PC-3 (cell line): Measurements from ENCODE around the gene BCL11B. TPM values are rescaled to one million over a fixed set of nuclear protein-coding genes. Genes with fewer than 3 reads are reported as not detected.

ENCODE experiments used
- ATAC-seq: fragments of 200-7000 bp; cut with Tn5 transposase; 2 replicates; pipeline ENCODE4 v1.9.1; 2020; ENCODE audit warnings: mild to moderate bottlenecking, moderate library complexity
- BruUV-seq: library from RNA; stranded (reverse); fragments of 400-500 nt; replicated peaks from 2 replicates; lab custom pipeline; 2021; lab: Mats Ljungman, UMichigan
- CTCF ChIA-PET: fragments of 300-600 bp; sonication (Branson Sonifier 250); formaldehyde crosslinking; loops from one replicate; lab custom pipeline; 2022; ENCODE audit warnings: antibody characterized with exemption; lab: Charles Lee
- POLR2A ChIA-PET: fragments of 300-600 bp; sonication (Branson Sonifier 250); formaldehyde crosslinking; loops from one replicate; lab custom pipeline; 2022; ENCODE audit warnings: antibody characterized with exemption; ENCODE audit not compliant: unreplicated experiment; lab: Charles Lee
- DNase-seq: peaks from one replicate; pipeline ENCODE4 v3.0.0-alpha.2; 2015
- H2AFZ ChIP-seq: fragments of 300-600 bp; sonication (generic); 2 replicates; pipeline ENCODE4 v1.6.0; 2016; ENCODE audit warnings: antibody characterized with exemption, low read length
- H3F3A ChIP-seq: fragments of 300-600 bp; sonication (generic); one replicate; pipeline ENCODE4 v1.6.0; 2017; ENCODE audit warnings: antibody characterized with exemption, low read length, control low read depth, mild to moderate bottlenecking; ENCODE audit not compliant: unreplicated experiment
- H3K27ac ChIP-seq: fragments of 300-600 bp; sonication (generic); 2 replicates; pipeline ENCODE4 v1.5.1; 2016; ENCODE audit warnings: mild to moderate bottlenecking, low read length
- H3K27me3 ChIP-seq: fragments of 300-600 bp; sonication (generic); 2 replicates; pipeline ENCODE4 v1.6.1; 2016; ENCODE audit warnings: low read length, mixed read lengths
- H3K36me3 ChIP-seq: fragments of 300-600 bp; sonication (generic); 2 replicates; pipeline ENCODE4 v1.6.1; 2016; ENCODE audit warnings: low read depth, mixed run types, low read length, mixed read lengths
- H3K4me1 ChIP-seq: fragments of 300-600 bp; sonication (generic); 2 replicates; pipeline ENCODE4 v1.5.1; 2016; ENCODE audit warnings: low read length; ENCODE audit not compliant: insufficient read depth
- H3K4me2 ChIP-seq: fragments of 300-600 bp; sonication (generic); 2 replicates; pipeline ENCODE4 v1.6.0; 2016; ENCODE audit warnings: low read length
- H3K4me3 ChIP-seq: fragments of 300-600 bp; sonication (generic); 2 replicates; pipeline ENCODE4 v1.5.1; 2016; ENCODE audit warnings: mild to moderate bottlenecking, low read length, mixed read lengths
- H3K79me2 ChIP-seq: fragments of 300-600 bp; sonication (generic); 2 replicates; pipeline ENCODE4 v1.6.1; 2017; ENCODE audit warnings: low read length, mixed read lengths
- H3K9ac ChIP-seq: fragments of 300-600 bp; sonication (generic); 2 replicates; pipeline ENCODE4 v1.6.0; 2016; ENCODE audit warnings: mild to moderate bottlenecking, low read length
- H3K9me2 ChIP-seq: fragments of 300-600 bp; sonication (generic); replicated peaks from 2 replicates; pipeline ENCODE4 v1.6.1; 2016; ENCODE audit warnings: mixed run types, low read length, mixed read lengths
- H3K9me3 ChIP-seq: fragments of 300-600 bp; sonication (generic); 2 replicates; pipeline ENCODE4 v1.6.1; 2016; ENCODE audit warnings: low read length, mixed read lengths
- H4K20me1 ChIP-seq: fragments of 300-600 bp; sonication (generic); 2 replicates; pipeline ENCODE4 v1.6.1; 2016; ENCODE audit warnings: low read length, mixed read lengths
- CTCF ChIP-seq: fragments of 300-600 bp; sonication (generic); conservative IDR thresholded peaks from 2 replicates; pipeline ENCODE4 v1.5.1; 2017; ENCODE audit warnings: antibody characterized with exemption, low read depth, mild to moderate bottlenecking, low read length
- EZH2 ChIP-seq: fragments of 300-600 bp; sonication (generic); IDR thresholded peaks from one replicate; pipeline ENCODE4 v1.6.1; 2017; ENCODE audit warnings: antibody characterized with exemption, mild to moderate bottlenecking, low read length; ENCODE audit not compliant: unreplicated experiment
- EZH2phosphoT487 ChIP-seq: fragments of 300-600 bp; sonication (generic); IDR thresholded peaks from 2 replicates; pipeline ENCODE4 v1.6.1; 2018; ENCODE audit warnings: mild to moderate bottlenecking, antibody characterized with exemption, low read length, borderline replicate concordance
- intact Hi-C: fragments of 100-400 bp; cut with micrococcal nuclease; formaldehyde crosslinking; loops from 2 replicates; pipeline ENCODE4 v1.9.0; 2023
- total RNA-seq: library from RNA; depleted of rRNA; stranded (reverse); fragments of >200 nt; gene quantifications from 2 replicates; pipeline ENCODE4 v1.2.3, GENCODE V29; 2014

The BCL11B gene
- total RNA-seq, 1 experiment from 2014 or later, result 0.73 TPM

DNA sequence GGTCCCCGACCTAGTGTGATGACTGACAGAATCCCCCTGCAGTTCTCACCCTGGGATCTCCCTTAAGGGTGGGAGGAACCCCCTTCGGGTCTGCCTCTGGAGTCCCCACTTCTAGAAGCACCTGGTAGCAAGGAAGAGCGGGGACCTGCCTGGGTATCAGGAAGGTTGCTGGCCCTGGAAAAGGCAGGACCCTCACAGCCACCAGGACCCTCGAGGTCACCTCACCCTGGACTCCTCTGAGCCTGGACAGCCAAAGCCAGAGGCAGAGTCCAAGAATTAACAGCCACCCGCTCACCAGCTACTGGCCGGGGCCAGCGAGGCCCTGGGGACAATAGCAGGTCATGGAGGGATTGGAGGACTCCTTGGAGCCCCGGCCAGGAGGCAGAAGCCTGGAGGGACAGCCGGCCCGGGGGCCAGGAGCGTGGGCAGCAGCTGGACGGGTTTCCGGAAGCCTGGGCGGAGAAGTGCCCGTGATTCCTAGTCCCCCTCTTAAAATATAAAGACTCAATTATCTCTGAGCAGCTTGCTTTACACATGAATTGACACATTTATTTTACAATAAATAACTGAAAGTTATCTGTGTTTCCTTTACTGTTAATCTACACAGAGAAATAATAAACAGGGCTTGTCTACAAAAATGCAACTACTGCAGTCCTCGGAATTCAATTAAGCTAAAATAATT lies 17.5 kb downstream of the BCL11B start:
- no peak overlapping the region for H3K9ac ChIP-seq
- POLR2A ChIA-PET, result no interaction called here
- no peak overlapping the region for H3K4me2 ChIP-seq
- no peak overlapping the region for H3K4me3 ChIP-seq
- ATAC-seq (no peak), DNase-seq (no peak)
- H3K9me3 ChIP-seq, result no peaks in the 10 kb centered on the region
- no peaks in the 10 kb centered on the region for H4K20me1 ChIP-seq
- intact Hi-C loops, result no loop called here
- BruUV-seq, result no TSS peak
- no peak for TF ChIP-seq EZH2phosphoT487
- no peak for TF ChIP-seq EZH2
- TF ChIP-seq CTCF, result no peak
- no peak overlapping the region for H3K27ac ChIP-seq
- no peak overlapping the region for H2AFZ ChIP-seq
- CTCF ChIA-PET, result no interaction called here
- H3K36me3 ChIP-seq, result no peaks in the 10 kb centered on the region
- peaks cover 83% of the 10 kb centered on the region for H3K27me3 ChIP-seq
- no peaks in the 10 kb centered on the region for H3K9me2 ChIP-seq
- no peaks in the 10 kb centered on the region for H3K4me1 ChIP-seq
- H3F3A ChIP-seq, result no peaks in the 10 kb centered on the region
- no peaks in the 10 kb centered on the region for H3K79me2 ChIP-seq

GRCh38 chr14:99253890-99254289 lies 18.1 kb downstream of the BCL11B start:
- Histone ChIP-seq H3K9me2 (no peaks in the 10 kb centered on the region), H3K27me3 (peaks cover 80% of the 10 kb centered on the region), H3K4me1 (no peaks in the 10 kb centered on the region), H3K36me3 (no peaks in the 10 kb centered on the region), H3F3A (no peaks in the 10 kb centered on the region), H4K20me1 (no peaks in the 10 kb centered on the region), H3K27ac (no peak overlapping the region), H3K79me2 (no peaks in the 10 kb centered on the region), H2AFZ (no peak overlapping the region), H3K9me3 (no peaks in the 10 kb centered on the region), H3K4me3 (no peak overlapping the region), H3K4me2 (no peak overlapping the region), H3K9ac (no peak overlapping the region)
- intact Hi-C loops, result no loop called here
- no peak for DNase-seq
- no peak for ATAC-seq
- POLR2A ChIA-PET, result no interaction called here
- CTCF ChIA-PET, result no interaction called here
- TF ChIP-seq EZH2, result no peak
- no peak for TF ChIP-seq CTCF
- no peak for TF ChIP-seq EZH2phosphoT487
- no TSS peak for BruUV-seq
